GM19351 (cell line): ENCODE results near the gene PRKD1.
"Not testable (repeated sequence)": the region's sequence is repeated elsewhere in the genome, so short reads cannot be mapped to it uniquely, and the experiment has no call there.

Experiments
- ATAC-seq: cut with Tn5 transposase; IDR thresholded peaks from one replicate; pipeline ENCODE4 v1.9.1; 2021; ENCODE audit warnings: mild to moderate bottlenecking, moderate library complexity; ENCODE audit not compliant: unreplicated experiment

Gene PRKD1

GRCh38 chr14:29802211-29802610 is 125.4 kb downstream of the PRKD1 start:
- ATAC-seq, result no peak

GRCh38 chr14:29800961-29801360 is 126.7 kb downstream of the PRKD1 start:
- no peak for ATAC-seq

- ATAC-seq, result peak; percentile 96
These were observed 128.1 kb downstream of the PRKD1 start for GRCh38 chr14:29799464-29800095.

GRCh38 chr14:29798811-29799210 is 128.8 kb downstream of the PRKD1 start:
- no peak for ATAC-seq

- no peak for ATAC-seq
These were observed 129.5 kb downstream of the PRKD1 start for GRCh38 chr14:29798108-29798663.

- ATAC-seq, result no peak
These were observed 130.8 kb downstream of the PRKD1 start for GRCh38 chr14:29796853-29797252.

GRCh38 chr14:29789475-29789874 is 138.2 kb downstream of the PRKD1 start:
- no peak for ATAC-seq

- ATAC-seq, result no peak
These were observed 139.6 kb downstream of the PRKD1 start for GRCh38 chr14:29788093-29788492.

- ATAC-seq, result no peak
These were observed 144.1 kb downstream of the PRKD1 start for GRCh38 chr14:29783556-29783955.

GRCh38 chr14:29782041-29782440 is 145.6 kb downstream of the PRKD1 start:
- no peak for ATAC-seq

GRCh38 chr14:29777142-29777541 is 150.5 kb downstream of the PRKD1 start:
- ATAC-seq, result not testable (repeated sequence)

- ATAC-seq, result no peak
These were observed 153.7 kb downstream of the PRKD1 start for GRCh38 chr14:29773990-29774389.

GRCh38 chr14:29763342-29763858 is 164.2 kb downstream of the PRKD1 start:
- no peak for ATAC-seq

- peak; percentile 98 for ATAC-seq
These were observed 167.9 kb downstream of the PRKD1 start for GRCh38 chr14:29759521-29760340.

GRCh38 chr14:29757711-29758233 is 169.9 kb downstream of the PRKD1 start:
- no peak for ATAC-seq

- ATAC-seq, result no peak
These were observed 170.4 kb downstream of the PRKD1 start for GRCh38 chr14:29757188-29757680.

GRCh38 chr14:29756019-29756385 is 171.6 kb downstream of the PRKD1 start:
- ATAC-seq, result no peak

- no peak for ATAC-seq
These were observed 172.2 kb downstream of the PRKD1 start for GRCh38 chr14:29755311-29756018.

- no peak for ATAC-seq
These were observed 173.5 kb downstream of the PRKD1 start for GRCh38 chr14:29754134-29754533.

GRCh38 chr14:29752221-29752923 is 175.3 kb downstream of the PRKD1 start:
- ATAC-seq, result no peak
